Lower leg skin (tissue), 3 donors: ENCODE data around the gene RMDN3.

Experiments used
- CTCF ChIP-seq, 3 donors: fragments of 450-650 bp; IDR thresholded peaks; one replicate each; pipeline ENCODE4 v1.5.1; 2016; ENCODE audit warnings: antibody characterized with exemption in 3 of 3, mild to moderate bottlenecking in 3 of 3, moderate library complexity in 2 of 3
- POLR2A ChIP-seq, 2 donors: fragments of 450-650 bp; IDR thresholded peaks; one replicate each; pipeline ENCODE4 v1.6.1; 2016 to 2017; ENCODE audit warnings: antibody characterized with exemption in 2 of 2, mild to moderate bottlenecking in 1 of 2, moderate library complexity in 1 of 2

- TF ChIP-seq CTCF (IDR thresholded peaks at IDR 0.05) (no peak), POLR2A (IDR thresholded peaks at IDR 0.05) (no peak)
Measured at GRCh38 chr15:40722354-40722753, 32.7 kb downstream of the RMDN3 start.
